Measurements from ENCODE around the gene SALL2. TPM values are rescaled to one million over a fixed set of nuclear protein-coding genes. Genes with fewer than 3 reads are reported as not detected.

The SALL2 gene
- total and polyA plus RNA-seq, 2 of the 8 experiments (the other 6 are each of a cell fraction or from before 2014, with no cell fraction given), result 310 to 360 TPM

DNA sequence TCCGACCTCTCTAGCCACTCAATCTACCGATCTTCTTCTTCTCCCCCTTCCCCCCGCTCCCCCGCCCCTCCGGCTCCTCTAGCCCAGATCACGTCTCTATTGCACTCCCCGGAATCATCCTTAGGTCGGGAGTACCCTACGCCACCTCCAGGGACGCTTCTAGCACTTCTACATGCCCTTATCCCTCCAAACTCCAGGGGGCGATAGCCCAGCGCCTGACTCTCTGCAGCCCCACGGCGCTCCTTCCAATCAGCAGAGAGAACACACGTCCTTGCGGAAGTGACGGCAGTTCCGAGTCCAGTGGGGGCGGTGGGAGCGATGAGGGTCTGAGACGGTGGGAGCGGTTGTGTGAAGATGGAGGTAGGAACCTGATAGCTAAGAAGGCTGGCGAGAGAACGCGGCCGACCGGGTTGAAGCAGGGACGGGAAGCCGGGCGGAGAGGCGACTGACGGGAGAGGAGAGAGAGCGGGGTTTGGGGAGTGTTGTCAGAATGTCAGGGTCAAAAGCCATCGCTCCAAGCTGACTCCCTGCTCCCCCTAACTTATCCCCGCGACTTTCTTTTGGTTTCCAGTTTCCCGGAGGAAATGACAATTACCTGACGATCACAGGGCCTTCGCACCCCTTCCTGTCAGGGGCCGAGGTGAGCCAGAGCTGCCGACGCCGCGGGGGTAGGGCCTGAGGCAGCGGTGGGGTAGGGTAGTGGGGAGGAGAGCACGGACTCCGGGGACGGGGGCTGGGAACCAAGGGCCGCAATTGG is 49.0 kb downstream of the SALL2 start, which contains the start of the genes RAB2B and TOX4 (continued):
- TF ChIP-seq CTCF (IDR thresholded peaks at IDR 0.05; ENCODE audit: control extremely low read depth in 1 of 3, insufficient read depth in 1 of 3, low read depth in 1 of 3, low read length in 3 of 3) (peak; percentile 83 to 99 (median 99)), SIN3A (conservative IDR thresholded peaks at IDR 0.05 in 1 of 2, IDR thresholded peaks at IDR 0.05 in 1 of 2; ENCODE audit: low read depth in 1 of 2, low read length in 2 of 2) (peak in 1 of 2 experiments; percentile 94; a peak in 2 of 4 replicates), JUND (IDR thresholded peaks at IDR 0.05; ENCODE audit: low read length) (peak; percentile 38; the same call in 1 of the 2 replicates), KDM1A (IDR thresholded peaks at IDR 0.05; ENCODE audit: borderline replicate concordance, low read length) (no peak), YY1 (IDR thresholded peaks at IDR 0.05; ENCODE audit: low read depth, low read length) (0 out of 2 replicates have a peak, but pooled peaks have one; percentile 26), JUN (IDR thresholded peaks at IDR 0.05; ENCODE audit: low read depth, low read length) (no peak), POLR2A (IDR thresholded peaks at IDR 0.05; ENCODE audit: control extremely low read depth in 1 of 2, low read depth in 2 of 2, low read length in 2 of 2) (peak in 1 of 2 experiments; percentile 71; a peak in 2 of 3 replicates), ATF2 (IDR thresholded peaks at IDR 0.05; ENCODE audit: low read length) (0 out of 2 replicates have a peak, but pooled peaks have one; percentile 66), CBX5 (IDR thresholded peaks at IDR 0.05; ENCODE audit: low read depth, low read length) (no peak), TAF1 (IDR thresholded peaks at IDR 0.05; ENCODE audit: low read depth, low read length) (peak; percentile 82)
